OCI-LY1 (cell line): ENCODE results near the gene ATG14.

Experiments
- H2AFZ ChIP-seq: fragments of 200-600 bp; sonication (generic), shearing (Covaris generic); 2 replicates; pipeline ENCODE4 v1.6.0; 2014; ENCODE audit warnings: antibody characterized with exemption, mild to moderate bottlenecking, low read length
- H3F3A ChIP-seq: fragments of 200-600 bp; sonication (generic), shearing (Covaris generic); 2 replicates; pipeline ENCODE4 v1.6.0; 2014; ENCODE audit warnings: mild to moderate bottlenecking, antibody characterized with exemption, low read length, moderate library complexity; ENCODE audit not compliant: insufficient read depth
- H3K27ac ChIP-seq: fragments of 200-600 bp; sonication (generic); 2 replicates; pipeline ENCODE4 v1.5.1; 2014; ENCODE audit warnings: low read length, mixed run types, mild to moderate bottlenecking, low read depth; ENCODE audit not compliant: poor library complexity, severe bottlenecking
- H3K27me3 ChIP-seq: fragments of 200-600 bp; sonication (generic); 2 replicates; pipeline ENCODE4 v1.6.0; 2014; ENCODE audit warnings: antibody characterized with exemption, mild to moderate bottlenecking, low read length, moderate library complexity; ENCODE audit not compliant: insufficient read depth
- H3K36me3 ChIP-seq: fragments of 200-600 bp; sonication (generic); 2 replicates; pipeline ENCODE4 v1.6.1; 2014; ENCODE audit warnings: mild to moderate bottlenecking, antibody characterized with exemption, low read length, moderate library complexity, mixed read lengths; ENCODE audit not compliant: insufficient read depth
- H3K4me1 ChIP-seq: fragments of 200-600 bp; sonication (generic); 2 replicates; pipeline ENCODE4 v1.5.1; 2014; ENCODE audit warnings: mild to moderate bottlenecking, low read length, moderate library complexity; ENCODE audit not compliant: insufficient read depth, severe bottlenecking
- H3K4me2 ChIP-seq: fragments of 200-600 bp; sonication (generic), shearing (Covaris generic); 2 replicates; pipeline ENCODE4 v1.6.1; 2014; ENCODE audit warnings: low read length
- H3K4me3 ChIP-seq: fragments of 200-600 bp; sonication (generic); 2 replicates; pipeline ENCODE4 v1.5.1; 2014; ENCODE audit warnings: low read length, low read depth, mild to moderate bottlenecking, mixed read lengths; ENCODE audit not compliant: poor library complexity, severe bottlenecking
- H3K79me2 ChIP-seq: fragments of 200-600 bp; shearing (Covaris generic); 2 replicates; pipeline ENCODE4 v1.6.1; 2016; ENCODE audit warnings: mixed run types, low read length, mixed read lengths; ENCODE audit not compliant: insufficient read depth
- H3K9ac ChIP-seq: fragments of 200-600 bp; sonication (generic), shearing (Covaris generic); 2 replicates; pipeline ENCODE4 v1.6.1; 2014; ENCODE audit warnings: mild to moderate bottlenecking, low read length, mixed read lengths
- H3K9me2 ChIP-seq: fragments of 200-600 bp; sonication (generic), shearing (Covaris generic); 2 replicates; pipeline ENCODE4 v1.6.1; 2014; ENCODE audit warnings: low read depth, mild to moderate bottlenecking, low read length, mixed read lengths
- H3K9me3 ChIP-seq: fragments of 200-600 bp; shearing (Covaris generic); 2 replicates; pipeline ENCODE4 v1.6.1; 2014; ENCODE audit warnings: low read length, mixed read lengths
- H4K20me1 ChIP-seq: fragments of 200-600 bp; sonication (generic), shearing (Covaris generic); 2 replicates; pipeline ENCODE4 v1.6.0; 2016; ENCODE audit warnings: mild to moderate bottlenecking, low read length; ENCODE audit not compliant: insufficient read depth
- EZH2 ChIP-seq: fragments of 200-600 bp; sonication (generic), shearing (Covaris generic); IDR thresholded peaks from 2 replicates; pipeline ENCODE4 v1.8.0; 2017; ENCODE audit warnings: borderline replicate concordance, mixed run types, mild to moderate bottlenecking, antibody characterized with exemption, low read length, moderate library complexity, mixed read lengths
- TF ChIP-seq, protein P1 (sequence below): fragments of 200-600 bp; sonication (generic), shearing (Covaris generic); IDR thresholded peaks from 2 replicates; pipeline ENCODE4 v1.5.1; 2017; ENCODE audit warnings: mild to moderate bottlenecking, antibody characterized with exemption, low read length, moderate library complexity, mixed read lengths

ATG14 gene

DNA sequence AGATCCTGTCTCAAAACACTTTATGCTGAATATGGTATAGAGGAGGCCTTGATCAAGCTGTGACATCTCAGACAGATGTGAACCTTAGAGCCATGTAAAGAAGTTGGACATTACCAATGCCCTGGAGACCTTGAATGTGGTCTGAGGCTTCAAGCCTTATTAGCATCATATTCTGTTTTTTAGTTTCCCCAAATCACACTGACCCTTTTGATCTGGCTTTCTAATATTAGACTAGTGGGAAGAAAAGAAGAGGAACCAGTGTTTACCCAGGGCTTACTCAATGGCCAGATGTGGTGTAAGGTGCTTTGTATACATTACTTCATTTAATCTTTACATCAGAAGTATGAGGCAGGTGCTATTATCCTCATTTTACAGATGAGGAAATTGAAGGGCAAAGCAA, 39.4 kb upstream of the ATG14 start:
- no peak overlapping the region for H3K27ac ChIP-seq
- H3K9me2 ChIP-seq = no peaks in the 10 kb centered on the region
- H3K9ac ChIP-seq = no peak overlapping the region
- no peaks in the 10 kb centered on the region for H3K9me3 ChIP-seq
- no peaks in the 10 kb centered on the region for H3K79me2 ChIP-seq
- H3K4me1 ChIP-seq = no peaks in the 10 kb centered on the region
- H3K4me2 ChIP-seq = no peak overlapping the region
- H3K27me3 ChIP-seq = 0 out of 2 replicates have a peak, but pooled peaks cover 4% of the 10 kb centered on the region
- no peak overlapping the region for H3K4me3 ChIP-seq
- no peak overlapping the region for H2AFZ ChIP-seq
- H4K20me1 ChIP-seq = no peaks in the 10 kb centered on the region
- TF ChIP-seq, protein P1, sequence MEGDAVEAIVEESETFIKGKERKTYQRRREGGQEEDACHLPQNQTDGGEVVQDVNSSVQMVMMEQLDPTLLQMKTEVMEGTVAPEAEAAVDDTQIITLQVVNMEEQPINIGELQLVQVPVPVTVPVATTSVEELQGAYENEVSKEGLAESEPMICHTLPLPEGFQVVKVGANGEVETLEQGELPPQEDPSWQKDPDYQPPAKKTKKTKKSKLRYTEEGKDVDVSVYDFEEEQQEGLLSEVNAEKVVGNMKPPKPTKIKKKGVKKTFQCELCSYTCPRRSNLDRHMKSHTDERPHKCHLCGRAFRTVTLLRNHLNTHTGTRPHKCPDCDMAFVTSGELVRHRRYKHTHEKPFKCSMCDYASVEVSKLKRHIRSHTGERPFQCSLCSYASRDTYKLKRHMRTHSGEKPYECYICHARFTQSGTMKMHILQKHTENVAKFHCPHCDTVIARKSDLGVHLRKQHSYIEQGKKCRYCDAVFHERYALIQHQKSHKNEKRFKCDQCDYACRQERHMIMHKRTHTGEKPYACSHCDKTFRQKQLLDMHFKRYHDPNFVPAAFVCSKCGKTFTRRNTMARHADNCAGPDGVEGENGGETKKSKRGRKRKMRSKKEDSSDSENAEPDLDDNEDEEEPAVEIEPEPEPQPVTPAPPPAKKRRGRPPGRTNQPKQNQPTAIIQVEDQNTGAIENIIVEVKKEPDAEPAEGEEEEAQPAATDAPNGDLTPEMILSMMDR = no peak
- TF ChIP-seq EZH2 = no peak
- H3K36me3 ChIP-seq = no peaks in the 10 kb centered on the region
- H3F3A ChIP-seq = no peaks in the 10 kb centered on the region

DNA sequence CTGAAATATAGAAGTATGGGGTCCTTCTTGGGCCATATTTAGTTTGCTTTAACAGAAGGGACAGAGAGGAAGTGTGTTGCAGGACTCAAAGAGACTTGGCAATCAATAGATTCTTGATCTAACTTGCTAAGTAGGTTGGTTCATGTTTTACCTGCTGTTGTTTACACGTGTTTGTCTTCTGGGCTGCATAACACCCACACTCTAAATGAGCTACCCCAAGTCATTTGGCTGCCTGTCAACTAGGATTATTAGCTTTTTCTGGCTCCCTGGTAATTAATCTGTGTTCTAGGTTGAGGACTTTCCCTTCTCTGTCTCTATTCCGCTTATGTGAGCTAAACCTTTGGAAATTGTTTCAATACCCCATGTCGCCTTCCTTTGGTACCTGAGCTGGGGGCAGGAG, 38.9 kb upstream of the ATG14 start:
- H3F3A ChIP-seq = no peaks in the 10 kb centered on the region
- H3K4me1 ChIP-seq = no peaks in the 10 kb centered on the region
- H3K4me3 ChIP-seq = no peak overlapping the region
- H3K9me2 ChIP-seq = no peaks in the 10 kb centered on the region
- H3K9ac ChIP-seq = no peak overlapping the region
- TF ChIP-seq, protein P1 = no peak
- no peak for TF ChIP-seq EZH2
- H3K27me3 ChIP-seq = 0 out of 2 replicates have a peak, but pooled peaks cover 4% of the 10 kb centered on the region
- H3K79me2 ChIP-seq = no peaks in the 10 kb centered on the region
- H3K4me2 ChIP-seq = no peak overlapping the region
- H3K27ac ChIP-seq = no peak overlapping the region
- no peaks in the 10 kb centered on the region for H3K9me3 ChIP-seq
- no peaks in the 10 kb centered on the region for H3K36me3 ChIP-seq
- H2AFZ ChIP-seq = no peak overlapping the region
- no peaks in the 10 kb centered on the region for H4K20me1 ChIP-seq

DNA sequence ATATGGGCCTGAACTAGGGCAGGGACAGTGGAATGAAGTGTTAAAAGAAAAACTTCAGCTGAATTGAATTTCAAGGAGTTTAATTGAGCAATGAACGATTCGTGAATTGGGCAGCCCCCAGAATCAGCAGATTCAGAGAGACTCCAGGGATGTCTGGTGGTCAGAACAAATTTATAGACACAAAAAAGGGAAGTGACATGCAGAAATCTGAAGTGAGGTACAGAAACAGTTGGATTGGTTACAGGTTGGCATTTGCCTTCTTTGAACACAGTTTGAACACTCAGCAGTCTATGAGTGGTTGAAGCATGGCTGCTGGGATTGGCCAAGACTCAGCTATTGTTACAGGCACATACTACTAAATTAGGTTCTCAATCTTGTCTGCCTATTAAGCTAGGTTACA, 38.5 kb upstream of the ATG14 start:
- TF ChIP-seq, protein P1 = no peak
- TF ChIP-seq EZH2 = no peak
- Histone ChIP-seq H3F3A (no peaks in the 10 kb centered on the region), H3K27me3 (0 out of 2 replicates have a peak, but pooled peaks cover 4% of the 10 kb centered on the region), H4K20me1 (no peaks in the 10 kb centered on the region), H3K79me2 (no peaks in the 10 kb centered on the region), H3K9me3 (no peaks in the 10 kb centered on the region), H3K4me2 (no peak overlapping the region), H3K9ac (no peak overlapping the region), H3K4me1 (no peaks in the 10 kb centered on the region), H3K4me3 (no peak overlapping the region), H3K9me2 (no peaks in the 10 kb centered on the region), H2AFZ (no peak overlapping the region), H3K27ac (no peak overlapping the region), H3K36me3 (no peaks in the 10 kb centered on the region)
